HCT116 (cell line): Measurements from ENCODE around the gene TOX2. TPM values are rescaled to one million over a fixed set of nuclear protein-coding genes. Genes with fewer than 3 reads are reported as not detected.

Source experiments
- ATAC-seq: fragments of 200-7000 bp; cut with Tn5 transposase; 2 replicates; pipeline ENCODE4 v1.9.1; 2020; ENCODE audit warnings: mild to moderate bottlenecking, moderate library complexity
- BruUV-seq: library from RNA; stranded (reverse); fragments of 400-500 nt; replicated peaks from 2 replicates; lab custom pipeline; 2021; lab: Mats Ljungman, UMichigan
- CTCF ChIA-PET: fragments of 300-600 bp; sonication (Branson Sonifier 250); formaldehyde crosslinking; loops from one replicate; lab custom pipeline; 2021; ENCODE audit warnings: antibody characterized with exemption; lab: Charles Lee
- POLR2A ChIA-PET: fragments of 300-600, 350-600 bp; sonication (Branson Sonifier 250); formaldehyde crosslinking; loops from one replicate; lab custom pipeline; 2021; ENCODE audit warnings: antibody characterized with exemption; lab: Charles Lee
- RAD21 ChIA-PET, 2 experiments: fragments of 300-600 bp; sonication (Branson Sonifier 250); formaldehyde crosslinking; loops; one replicate each; lab custom pipeline; 2023; ENCODE audit warnings: low total read pairs in 2 of 2; ENCODE audit not compliant: uncharacterized antibody in 2 of 2, unreplicated experiment in 2 of 2, low non-redundant PET in 1 of 2; lab: Charles Lee
- DNase-seq: peaks from one replicate; pipeline ENCODE4 v3.0.0-alpha.2; 2010; ENCODE audit warnings: low read depth, low spot score
- H2AFZ ChIP-seq: fragments of 200-600 bp; shearing (Covaris generic), sonication (generic); 2 replicates; pipeline ENCODE4 v1.6.1; 2017; ENCODE audit warnings: low read depth, mixed run types, mixed read lengths, antibody characterized with exemption, low read length; ENCODE audit not compliant: poor library complexity, severe bottlenecking
- H3K27ac ChIP-seq: 2 replicates; pipeline ENCODE4 v1.5.1; 2012; ENCODE audit warnings: low read depth, low read length
- H3K27me3 ChIP-seq: fragments of 200-600 bp; sonication (generic); 2 replicates; pipeline ENCODE4 v1.6.1; 2016; ENCODE audit warnings: mixed run types, low read length, mixed read lengths; ENCODE audit not compliant: insufficient read depth
- H3K36me3 ChIP-seq, 2 experiments: fragments of 200-500 bp in 1 of 2; fragments of 200-600 bp in 1 of 2; sonication (Bioruptor generic) in 1 of 2; sonication (generic) in 1 of 2; 2 replicates each; pipeline versions ENCODE4 v1.5.1 to v1.6.1; 2014 to 2016; ENCODE audit warnings: low read length in 2 of 2, inconsistent platforms in 1 of 2, mixed read lengths in 1 of 2, mixed run types in 1 of 2; ENCODE audit not compliant: insufficient read depth in 2 of 2, control insufficient read depth in 1 of 2
- H3K4me1 ChIP-seq, 2 experiments: fragments of 200-600 bp in 1 of 2; sonication (generic) in 1 of 2; 2 replicates each; pipeline versions ENCODE4 v1.5.1 to v1.6.1; 2012 to 2017; ENCODE audit warnings: low read length in 2 of 2, inconsistent platforms in 1 of 2, mild to moderate bottlenecking in 1 of 2, mixed read lengths in 1 of 2, mixed run types in 1 of 2, moderate library complexity in 1 of 2; ENCODE audit not compliant: insufficient read depth in 2 of 2, control insufficient read depth in 1 of 2
- H3K4me2 ChIP-seq: fragments of 200-600 bp; sonication (generic); 2 replicates; pipeline ENCODE4 v1.6.1; 2017; ENCODE audit warnings: mixed run types, low read length, mixed read lengths
- H3K4me3 ChIP-seq, 2 experiments: fragments of 200-600 bp in 1 of 2; sonication (generic) in 1 of 2; replicated peaks in 1 of 2; 2 replicates each; pipeline ENCODE4 v1.5.1; 2011 to 2016; ENCODE audit warnings: low read length in 2 of 2, control low read depth in 1 of 2, low read depth in 1 of 2, mild to moderate bottlenecking in 1 of 2, mixed read lengths in 1 of 2, mixed run types in 1 of 2
- H3K79me2 ChIP-seq: fragments of 200-600 bp; sonication (generic); 2 replicates; pipeline ENCODE4 v1.6.1; 2017; ENCODE audit warnings: mild to moderate bottlenecking, mixed run types, low read length, moderate library complexity, mixed read lengths; ENCODE audit not compliant: insufficient read depth
- H3K9ac ChIP-seq: fragments of 200-600 bp; sonication (generic); 2 replicates; pipeline ENCODE4 v1.6.1; 2016; ENCODE audit warnings: low read length, mixed read lengths
- H3K9me2 ChIP-seq: fragments of 200-600 bp; sonication (generic), shearing (Covaris generic); 2 replicates; pipeline ENCODE4 v1.6.1; 2017; ENCODE audit warnings: mixed run types, mild to moderate bottlenecking, moderate library complexity; ENCODE audit not compliant: insufficient read depth
- H3K9me3 ChIP-seq, 2 experiments: fragments of 200-500 bp in 1 of 2; fragments of 200-600 bp in 1 of 2; sonication (Bioruptor generic) in 1 of 2; sonication (generic) in 1 of 2; 2 replicates each; pipeline ENCODE4 v1.6.1; 2014 to 2017; ENCODE audit warnings: low read length in 2 of 2, mixed read lengths in 2 of 2, inconsistent platforms in 1 of 2, low read depth in 1 of 2, mild to moderate bottlenecking in 1 of 2, mixed run types in 1 of 2, moderate library complexity in 1 of 2; ENCODE audit not compliant: control insufficient read depth in 1 of 2, insufficient read depth in 1 of 2
- H4K20me1 ChIP-seq: fragments of 200-600 bp; sonication (generic), shearing (Covaris generic); 2 replicates; pipeline ENCODE4 v1.6.1; 2017; ENCODE audit warnings: mixed run types, mild to moderate bottlenecking, moderate library complexity; ENCODE audit not compliant: insufficient read depth
- ATF3 ChIP-seq: IDR thresholded peaks from 2 replicates; pipeline ENCODE4 v1.6.1; 2012
- CBX3 ChIP-seq: IDR thresholded peaks from 2 replicates; pipeline ENCODE4 v1.6.1; 2012; ENCODE audit warnings: low read depth
- EZH2 ChIP-seq: fragments of 200-600 bp; sonication (generic); IDR thresholded peaks from 2 replicates; pipeline ENCODE4 v1.6.1; 2017; ENCODE audit warnings: antibody characterized with exemption, mixed run types
- JUND ChIP-seq: IDR thresholded peaks from 2 replicates; pipeline ENCODE4 v1.6.1; 2012
- POLR2A ChIP-seq: IDR thresholded peaks from 2 replicates; pipeline ENCODE4 v1.7.0; 2011; ENCODE audit warnings: borderline replicate concordance; ENCODE audit not compliant: insufficient read depth, insufficient read length; ENCODE audit errors: extremely low read depth
- REST ChIP-seq: IDR thresholded peaks from 2 replicates; pipeline ENCODE4 v1.6.1; 2012; ENCODE audit warnings: low read depth
- YY1 ChIP-seq: IDR thresholded peaks from 2 replicates; pipeline ENCODE4 v1.6.1; 2011; ENCODE audit warnings: low read length, low read depth, moderate library complexity, mild to moderate bottlenecking; ENCODE audit not compliant: insufficient replicate concordance; ENCODE audit errors: extremely low read depth
- ZBTB33 ChIP-seq: IDR thresholded peaks from 2 replicates; pipeline ENCODE4 v1.6.1; 2011; ENCODE audit warnings: mild to moderate bottlenecking, low read length, moderate library complexity; ENCODE audit not compliant: insufficient replicate concordance; ENCODE audit errors: extremely low read depth
- intact Hi-C: fragments of 100-400 bp; cut with micrococcal nuclease; formaldehyde crosslinking; loops from 2 replicates; pipeline ENCODE4 v1.10.0; 2022
- total RNA-seq: library from RNA; stranded (reverse); gene quantifications from one replicate; pipeline ENCODE4 v1.2.1, GENCODE V29; 2021; ENCODE audit not compliant: unreplicated experiment

Gene TOX2
- total RNA-seq, 1 experiment from 2014 or later = 39.6 TPM

GRCh38 chr20:44075191-44075949, 160.7 kb downstream of the TOX2 start:
- no peaks in the 10 kb centered on the region for H3K9me2 ChIP-seq
- H3K27ac ChIP-seq = no peak overlapping the region
- ChIA-PET RAD21 (no interaction called here), CTCF (no interaction called here), POLR2A (no interaction called here)
- H3K9ac ChIP-seq = no peak overlapping the region
- no peak overlapping the region for H3K4me2 ChIP-seq
- DNase-seq (no peak), ATAC-seq (no peak)
- H3K4me3 ChIP-seq = no peak overlapping the region
- H3K9me3 ChIP-seq = no peaks in the 10 kb centered on the region
- intact Hi-C loops = no loop called here
- H4K20me1 ChIP-seq = no peaks in the 10 kb centered on the region
- no peaks in the 10 kb centered on the region for H3K36me3 ChIP-seq
- no TSS peak for BruUV-seq
- no peaks in the 10 kb centered on the region for H3K27me3 ChIP-seq
- no peak for TF ChIP-seq REST
- no peak for TF ChIP-seq ZBTB33
- no peak for TF ChIP-seq ATF3
- TF ChIP-seq CBX3 = no peak
- no peak for TF ChIP-seq JUND
- no peak for TF ChIP-seq POLR2A
- no peak for TF ChIP-seq EZH2
- no peak for TF ChIP-seq YY1
- H2AFZ ChIP-seq = no peak overlapping the region
- no peaks in the 10 kb centered on the region for H3K79me2 ChIP-seq
- peaks cover 0 to 17% of the 10 kb centered on the region in 2 experiments; a peak in 2 of 4 replicates for H3K4me1 ChIP-seq
